IPS-NIHi7 (cell line): Measurements from ENCODE around the gene TNXB.
A peak's percentile ranks its signal among the peaks of the same experiment; 100 is the strongest.
"Not testable (repeated sequence)": the region's sequence is repeated elsewhere in the genome, so short reads cannot be mapped to it uniquely, and the experiment has no call there.

Source experiments
- DNase-seq: peaks from one replicate; pipeline ENCODE4 v3.0.0; 2012; ENCODE audit warnings: mixed read lengths; ENCODE audit errors: extremely low spot score

TNXB gene

GRCh38 chr6:32109114-32109764 is at the start of gene TNXB:
Gene TNXB, minus strand, starts transcription at chr6:32109338. Its CDS starts 11,140 bp downstream, at chr6:32098198.
- peak; percentile 31 for DNase-seq

- no peak for DNase-seq
These were observed 48.9 kb upstream of the TNXB start for GRCh38 chr6:32158052-32158451.

GRCh38 chr6:32156891-32157290 is 47.8 kb upstream of the TNXB start:
- DNase-seq: no peak

- peak; percentile 75 for DNase-seq
These were observed 45.5 kb upstream of the TNXB start for GRCh38 chr6:32154514-32155161.

- peak; percentile 81 for DNase-seq
These were observed 44.7 kb upstream of the TNXB start, which contains the start of gene PPT2 for GRCh38 chr6:32153564-32154513. Gene PPT2, plus strand, starts transcription at chr6:32154141. Its CDS starts 454 bp downstream, at chr6:32154595.

GRCh38 chr6:32152769-32153563 is 43.8 kb upstream of the TNXB start:
- peak; percentile 62 for DNase-seq

GRCh38 chr6:32151863-32152768 is 43.0 kb upstream of the TNXB start, which contains the start of gene PRRT1:
Gene PRRT1, minus strand, starts transcription at chr6:32151939. Its CDS starts 112 bp downstream, at chr6:32151827.
- DNase-seq: no peak

- DNase-seq: no peak
These were observed 42.2 kb upstream of the TNXB start for GRCh38 chr6:32151181-32151862.

GRCh38 chr6:32149932-32150870 is 41.1 kb upstream of the TNXB start:
- DNase-seq: no peak

GRCh38 chr6:32149092-32149755 is 40.1 kb upstream of the TNXB start:
- no peak for DNase-seq

- peak; percentile 89 for DNase-seq
These were observed 39.4 kb upstream of the TNXB start for GRCh38 chr6:32148289-32149091.

- DNase-seq: no peak
These were observed 38.4 kb upstream of the TNXB start for GRCh38 chr6:32147401-32148132.

GRCh38 chr6:32146687-32147086 is 37.5 kb upstream of the TNXB start:
- DNase-seq: no peak

- no peak for DNase-seq
These were observed 37.1 kb upstream of the TNXB start for GRCh38 chr6:32146287-32146686.

- DNase-seq: not testable (repeated sequence)
These were observed 35.1 kb upstream of the TNXB start for GRCh38 chr6:32144238-32144637.

- DNase-seq: no peak
These were observed 31.4 kb upstream of the TNXB start for GRCh38 chr6:32140420-32141046.
